HG03025 (cell line): Measurements from ENCODE around the gene CHMP4A.
A peak's percentile ranks its signal among the peaks of the same experiment; 100 is the strongest.
"Not testable (repeated sequence)": the region's sequence is repeated elsewhere in the genome, so short reads cannot be mapped to it uniquely, and the experiment has no call there.

Experiments
- ATAC-seq: cut with Tn5 transposase; IDR thresholded peaks from one replicate; pipeline ENCODE4 v1.9.1; 2021; ENCODE audit warnings: mild to moderate bottlenecking, moderate library complexity; ENCODE audit not compliant: unreplicated experiment, low FRiP score

CHMP4A gene

GRCh38 chr14:24231263-24232120 is 18.2 kb upstream of the CHMP4A start:
- peak; percentile 11 for ATAC-seq

- no peak for ATAC-seq
Measured at GRCh38 chr14:24228902-24229301, 15.6 kb upstream of the CHMP4A start.

DNA sequence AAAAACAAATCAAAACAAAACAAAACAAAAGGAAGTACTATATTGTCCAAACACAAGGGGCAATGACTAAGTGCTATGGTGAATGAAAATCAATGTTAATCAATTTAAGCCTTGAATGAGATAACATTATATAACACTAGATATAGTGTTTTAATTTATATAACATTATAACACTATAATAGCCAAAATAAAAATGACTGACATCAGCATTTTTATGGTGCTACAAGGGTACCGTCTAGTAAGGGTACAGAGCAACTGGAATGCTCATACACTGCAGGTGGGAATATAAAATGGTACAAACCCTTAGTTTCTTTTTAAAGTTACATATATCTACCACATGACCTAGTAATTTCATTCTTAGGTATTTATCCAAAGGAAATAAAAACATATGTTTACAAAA is 13.2 kb upstream of the CHMP4A start:
- no peak for ATAC-seq

- no peak for ATAC-seq
Measured at GRCh38 chr14:24224618-24225071, 11.4 kb upstream of the CHMP4A start.

DNA sequence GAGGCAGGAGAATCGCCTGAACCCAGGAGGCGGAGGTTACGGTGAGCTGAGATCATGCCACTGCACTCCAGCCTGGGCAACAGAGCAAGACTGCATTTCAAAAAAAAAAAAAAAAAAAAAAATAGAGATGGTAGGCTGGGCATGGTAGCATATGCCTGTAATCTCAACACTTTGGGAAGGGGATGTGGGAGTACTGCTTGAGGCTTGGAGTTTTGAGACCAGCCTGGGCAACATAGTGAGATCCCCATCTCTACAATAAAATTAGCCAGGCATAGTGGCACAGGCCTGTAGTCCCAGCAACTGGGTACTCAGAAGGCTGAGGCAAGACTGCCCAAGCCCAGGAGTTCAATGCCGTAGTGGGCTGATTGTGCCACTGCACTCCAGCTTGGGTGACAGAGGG is 9.7 kb upstream of the CHMP4A start:
- not testable (repeated sequence) for ATAC-seq

- ATAC-seq, result no peak
Measured at GRCh38 chr14:24219521-24219920, 6.2 kb upstream of the CHMP4A start.

GRCh38 chr14:24219080-24219479 is 5.8 kb upstream of the CHMP4A start:
- no peak for ATAC-seq

GRCh38 chr14:24216876-24217275 is 3.6 kb upstream of the CHMP4A start:
- not testable (repeated sequence) for ATAC-seq

- no peak for ATAC-seq
Measured at GRCh38 chr14:24216345-24216699, 3.0 kb upstream of the CHMP4A start.

DNA sequence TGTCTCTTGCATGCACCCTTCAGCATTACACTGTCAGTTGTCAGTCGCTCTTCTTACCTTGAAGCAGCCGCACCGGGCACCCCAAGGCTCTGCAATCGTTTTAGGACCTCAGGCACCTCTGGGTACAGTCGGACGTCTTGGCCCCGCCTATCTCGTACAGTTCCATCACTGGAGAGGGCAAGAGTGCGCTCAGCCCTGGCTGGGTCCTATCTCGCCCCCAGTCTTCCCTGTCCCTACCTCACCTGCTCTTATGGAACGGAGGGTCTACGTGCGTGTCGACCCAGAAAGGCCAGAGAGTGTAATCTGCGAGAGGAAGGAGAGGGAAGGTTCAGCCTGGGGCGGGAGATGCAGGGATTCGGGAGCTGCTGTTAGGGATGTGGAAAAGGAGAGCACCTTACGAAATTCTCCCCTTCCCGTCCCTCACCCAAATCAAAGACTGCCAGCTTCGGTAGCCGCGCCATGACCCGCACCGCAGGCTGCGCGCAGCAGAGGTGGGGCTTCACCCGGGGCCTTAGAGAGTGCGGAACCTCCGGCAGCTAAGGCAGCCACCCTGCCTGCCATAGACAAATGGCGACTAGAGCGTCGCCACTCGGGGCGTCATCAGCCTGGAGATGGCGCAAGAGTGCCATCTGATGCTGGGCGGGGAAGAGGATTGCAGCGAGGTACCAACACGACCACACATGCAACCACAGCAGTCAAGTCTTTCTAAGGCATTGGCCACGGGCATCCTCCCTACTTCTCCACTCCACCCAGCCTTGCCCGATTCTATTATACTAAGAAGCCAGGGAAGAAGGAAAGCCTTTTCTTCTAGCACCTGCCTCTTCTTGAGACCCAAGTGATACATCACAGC is 2.4 kb upstream of the CHMP4A start, which contains the start of gene MDP1:
MDP1 (minus strand) TSS at position 572 of the 850 bp plus-strand sequence; CDS start at position 461, 111 bp downstream.
- peak; percentile 52 for ATAC-seq

DNA sequence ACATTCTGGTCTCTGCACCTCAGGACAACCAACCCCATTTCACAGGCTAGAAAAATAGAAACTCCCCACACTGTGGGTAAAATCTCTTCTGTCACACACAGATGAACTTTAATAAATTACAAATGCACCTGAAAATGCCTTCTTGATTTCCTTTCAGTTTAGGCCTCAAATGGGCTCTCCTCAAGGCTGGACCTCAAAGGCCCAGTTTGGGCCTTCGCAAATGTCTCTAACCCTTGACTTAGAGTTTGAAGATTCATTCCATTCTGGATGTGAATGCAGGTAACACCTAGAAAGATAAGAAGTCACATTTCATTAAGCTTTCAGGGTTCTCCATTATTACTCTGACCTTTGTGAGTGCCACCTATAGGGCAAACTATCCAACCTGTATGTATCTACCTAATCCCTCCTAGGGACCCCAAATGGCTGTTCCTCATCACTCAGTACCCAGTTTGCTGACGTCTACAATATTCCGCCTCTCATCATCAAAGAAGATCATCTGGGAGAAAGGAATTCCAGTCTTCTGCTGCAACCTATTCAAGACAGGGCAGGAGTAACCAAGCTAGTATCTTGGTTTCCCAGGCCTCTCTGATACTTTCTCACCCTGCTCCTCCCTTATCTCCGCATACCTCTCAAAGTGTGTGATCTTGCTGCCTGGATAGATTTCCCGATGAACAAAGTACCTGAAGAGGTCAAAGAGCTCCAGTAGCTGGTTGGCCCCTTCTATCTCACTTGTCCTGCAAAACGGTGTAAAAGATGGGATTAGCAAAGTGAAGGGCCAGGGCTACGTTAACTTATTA is 776 bp upstream of the CHMP4A start:
- ATAC-seq, result no peak

- no peak for ATAC-seq
Measured at GRCh38 chr14:24211311-24211710, 2.0 kb downstream of the CHMP4A start.

DNA sequence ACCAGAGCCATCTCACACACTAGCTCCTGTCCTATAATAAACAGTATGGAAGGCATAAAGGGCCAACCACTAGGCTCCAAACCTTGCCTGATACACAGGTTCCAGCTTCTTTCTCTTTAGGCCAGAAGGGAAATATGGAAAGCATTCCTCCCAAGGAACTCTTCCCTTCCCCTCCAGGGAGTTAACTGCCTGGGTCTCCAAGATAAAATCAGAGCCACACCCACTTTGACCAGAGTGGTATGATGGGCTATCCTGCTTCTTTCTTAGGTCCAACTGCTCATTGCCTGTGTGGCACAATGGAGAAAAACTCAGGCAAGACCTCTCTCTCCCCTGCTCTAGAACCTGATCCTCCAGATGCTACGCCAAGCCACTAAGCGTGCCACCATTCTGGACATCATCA is 5.7 kb downstream of the CHMP4A start:
- ATAC-seq, result no peak

DNA sequence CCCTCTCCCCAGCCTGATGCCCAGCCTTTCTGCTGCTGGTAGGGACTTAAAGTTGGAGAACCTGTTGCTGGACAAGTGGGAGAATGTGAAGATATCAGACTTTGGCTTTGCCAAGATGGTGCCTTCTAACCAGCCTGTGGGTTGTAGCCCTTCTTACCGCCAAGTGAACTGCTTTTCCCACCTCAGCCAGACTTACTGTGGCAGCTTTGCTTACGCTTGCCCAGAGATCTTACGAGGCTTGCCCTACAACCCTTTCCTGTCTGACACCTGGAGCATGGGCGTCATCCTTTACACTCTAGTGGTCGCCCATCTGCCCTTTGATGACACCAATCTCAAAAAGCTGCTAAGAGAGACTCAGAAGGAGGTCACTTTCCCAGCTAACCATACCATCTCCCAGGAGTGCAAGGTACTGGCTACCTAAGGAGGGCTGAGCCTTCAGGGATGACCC is 6.2 kb downstream of the CHMP4A start:
- ATAC-seq, result no peak

DNA sequence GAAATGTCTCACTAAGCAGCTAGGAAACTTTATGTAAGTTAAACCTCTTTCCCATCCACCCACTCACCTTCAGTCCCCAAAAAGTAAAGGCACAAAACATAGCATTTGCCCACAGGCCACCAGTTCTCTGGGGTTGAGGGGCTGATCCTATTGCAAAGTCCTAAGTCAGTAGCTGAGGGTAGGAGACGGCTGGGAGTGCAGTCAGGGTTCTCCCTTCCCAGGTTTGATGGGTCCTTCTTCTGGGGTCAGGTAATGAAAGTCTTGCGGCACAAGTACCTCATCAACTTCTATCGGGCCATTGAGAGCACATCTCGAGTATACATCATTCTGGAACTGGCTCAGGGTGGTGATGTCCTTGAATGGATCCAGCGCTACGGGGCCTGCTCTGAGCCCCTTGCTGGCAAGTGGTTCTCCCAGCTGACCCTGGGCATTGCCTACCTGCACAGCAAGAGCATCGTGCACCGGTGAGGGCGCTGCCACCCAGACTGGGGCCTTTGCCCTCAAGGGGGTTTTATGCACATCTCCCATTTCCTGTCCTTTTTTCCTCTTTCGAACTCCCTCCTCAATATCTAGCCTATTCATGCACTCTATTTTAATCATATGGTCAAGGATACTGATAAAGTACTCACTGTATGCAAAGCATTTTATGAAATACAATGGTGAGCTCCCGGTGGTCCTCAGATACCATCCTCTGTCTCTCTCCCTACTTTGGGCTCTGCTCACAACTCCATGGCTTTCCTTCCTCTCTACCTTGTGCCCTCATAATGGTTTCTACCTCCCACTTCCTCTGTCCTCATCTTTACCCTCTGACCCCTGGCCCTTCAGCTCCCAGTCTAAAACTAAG is 6.8 kb downstream of the CHMP4A start:
- ATAC-seq, result no peak

DNA sequence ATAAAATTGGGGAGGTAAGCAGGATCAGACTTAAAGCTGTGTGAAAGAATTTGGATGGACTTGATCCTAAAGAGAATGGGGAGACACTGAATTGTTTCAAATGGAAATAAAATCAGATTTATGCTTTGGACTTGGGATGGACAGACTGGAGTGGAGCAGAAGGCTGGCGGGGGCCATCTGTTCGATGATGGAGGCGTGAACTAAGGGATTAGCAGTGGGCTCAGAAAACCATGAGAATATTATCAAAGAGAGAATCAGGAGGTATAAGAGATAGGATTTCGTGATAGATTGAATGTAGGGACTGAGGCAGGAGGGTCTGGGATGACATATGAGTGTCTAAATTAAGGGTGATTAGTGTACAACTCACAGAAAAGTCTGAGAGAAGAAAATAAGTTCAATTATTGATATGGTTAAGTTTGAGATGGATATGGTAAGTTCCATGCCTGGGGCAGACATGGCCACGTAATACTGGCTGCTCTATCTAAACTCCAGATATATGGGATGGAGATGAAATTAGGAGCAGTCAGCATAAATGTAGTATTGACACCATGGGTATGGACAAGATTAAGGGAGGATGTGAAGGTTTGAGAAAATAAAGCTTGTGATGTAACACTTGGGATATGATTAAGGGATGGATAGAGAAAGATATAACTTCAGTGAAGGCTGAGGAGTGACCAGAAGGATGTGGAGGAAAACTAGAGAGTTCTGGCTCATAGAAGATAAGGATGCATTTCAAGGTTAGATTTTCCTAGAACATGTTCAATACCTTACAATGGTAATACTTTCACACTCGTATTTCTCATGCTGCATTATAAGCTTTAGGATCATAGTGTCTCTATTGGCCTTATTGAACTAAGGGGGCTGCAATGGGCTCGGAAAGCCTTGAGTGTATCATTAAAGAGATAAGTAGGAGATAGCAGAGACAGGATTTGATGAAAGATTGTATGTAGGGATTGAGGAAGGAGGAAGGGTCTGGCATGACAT is 8.8 kb downstream of the CHMP4A start:
- no peak for ATAC-seq

- ATAC-seq, result not testable (repeated sequence)
Measured at GRCh38 chr14:24203249-24203886, 9.9 kb downstream of the CHMP4A start.

DNA sequence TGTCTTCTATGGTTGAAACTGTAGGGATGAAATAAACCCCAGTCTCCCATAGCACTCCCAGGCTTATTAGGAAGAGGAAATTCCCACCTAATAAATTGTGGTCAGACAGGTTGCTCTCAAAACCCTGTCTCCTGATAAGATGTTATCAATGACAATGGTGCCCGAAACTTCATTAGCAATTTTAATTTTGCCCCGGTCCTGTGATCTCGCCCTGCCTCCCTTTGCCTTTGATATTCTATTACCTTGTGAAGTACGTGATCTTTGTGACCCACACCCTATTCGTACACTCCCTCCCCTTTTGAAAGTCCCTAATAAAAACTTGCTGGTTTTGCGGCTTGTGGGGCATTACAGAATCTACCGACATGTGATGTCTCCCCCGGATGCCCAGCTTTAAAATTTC is 10.8 kb downstream of the CHMP4A start:
- not testable (repeated sequence) for ATAC-seq
